HuH-7.5 (cell line): ENCODE measurements around the gene PSME1.
A peak's percentile ranks its signal among the peaks of the same experiment; 100 is the strongest.

Experiments
- DNase-seq: peaks from one replicate; pipeline ENCODE4 v3.0.0; 2011; ENCODE audit warnings: low spot score

PSME1 gene

GRCh38 chr14:24135834-24136683 is at the start of gene PSME1:
Gene PSME1, plus strand, starts transcription at chr14:24136194. Its CDS starts 69 bp downstream, at chr14:24136263.
- peak; percentile 88 for DNase-seq

GRCh38 chr14:24087004-24087403 is 49.0 kb upstream of the PSME1 start:
- DNase-seq: no peak

- DNase-seq: no peak
These were observed 47.9 kb upstream of the PSME1 start for GRCh38 chr14:24088095-24088494.

- no peak for DNase-seq
These were observed 46.1 kb upstream of the PSME1 start for GRCh38 chr14:24089890-24090289.

- DNase-seq: no peak
These were observed 43.9 kb upstream of the PSME1 start for GRCh38 chr14:24092110-24092504.

- no peak for DNase-seq
These were observed 43.3 kb upstream of the PSME1 start for GRCh38 chr14:24092505-24093206.

- DNase-seq: no peak
These were observed 42.6 kb upstream of the PSME1 start for GRCh38 chr14:24093207-24093900.

GRCh38 chr14:24093901-24094840 is 41.8 kb upstream of the PSME1 start, which contains the start of gene PCK2:
Gene PCK2, plus strand, starts transcription at chr14:24094311. Its CDS starts 95 bp downstream, at chr14:24094406.
- peak; percentile 98 for DNase-seq

- no peak for DNase-seq
These were observed 41.1 kb upstream of the PSME1 start for GRCh38 chr14:24094841-24095270.

- peak; percentile 86 for DNase-seq
These were observed 40.5 kb upstream of the PSME1 start for GRCh38 chr14:24095271-24096068.

- no peak for DNase-seq
These were observed 39.3 kb upstream of the PSME1 start for GRCh38 chr14:24096545-24097181.

- DNase-seq: no peak
These were observed 37.6 kb upstream of the PSME1 start for GRCh38 chr14:24098229-24098926.

GRCh38 chr14:24098927-24099813 is 36.8 kb upstream of the PSME1 start:
- no peak for DNase-seq

- DNase-seq: no peak
These were observed 35.6 kb upstream of the PSME1 start for GRCh38 chr14:24100197-24100981.

- no peak for DNase-seq
These were observed 35.0 kb upstream of the PSME1 start for GRCh38 chr14:24100982-24101494.

GRCh38 chr14:24102357-24103048 is 33.5 kb upstream of the PSME1 start:
- no peak for DNase-seq

GRCh38 chr14:24103451-24103850 is 32.5 kb upstream of the PSME1 start:
- DNase-seq: no peak
